Neuronal stem cell (in vitro differentiated cells): ENCODE measurements around the gene ARHGAP28. TPM values are rescaled to one million over a fixed set of nuclear protein-coding genes. Genes with fewer than 3 reads are reported as not detected.

Experiments
- DNase-seq: peaks from one replicate; pipeline ENCODE4 v3.0.0-alpha.2; 2013; ENCODE audit warnings: low spot score
- H2AFZ ChIP-seq: one replicate; pipeline ENCODE4 v1.6.1; 2013; ENCODE audit warnings: mild to moderate bottlenecking, low read length, inconsistent platforms
- H2AK5ac ChIP-seq: 2 replicates; pipeline ENCODE4 v1.6.1; 2013; ENCODE audit warnings: low read depth, mild to moderate bottlenecking, inconsistent platforms, low read length, moderate library complexity, mixed read lengths
- H2BK120ac ChIP-seq: 2 replicates; pipeline ENCODE4 v1.6.1; 2013; ENCODE audit warnings: low read depth, mild to moderate bottlenecking, inconsistent platforms, low read length, moderate library complexity, mixed read lengths
- H2BK12ac ChIP-seq: one replicate; pipeline ENCODE4 v1.6.1; 2013; ENCODE audit warnings: low read length, inconsistent platforms
- H2BK15ac ChIP-seq: 2 replicates; pipeline ENCODE4 v1.6.1; 2013; ENCODE audit warnings: mild to moderate bottlenecking, low read length, inconsistent platforms, mixed read lengths
- H2BK5ac ChIP-seq: one replicate; pipeline ENCODE4 v1.6.1; 2013; ENCODE audit warnings: inconsistent platforms, mild to moderate bottlenecking, low read length, moderate library complexity
- H3K14ac ChIP-seq: one replicate; pipeline ENCODE4 v1.6.1; 2013; ENCODE audit warnings: low read length, inconsistent platforms
- H3K18ac ChIP-seq: 2 replicates; pipeline ENCODE4 v1.6.1; 2013; ENCODE audit warnings: low read length, inconsistent platforms
- H3K23ac ChIP-seq: 2 replicates; pipeline ENCODE4 v1.6.1; 2013; ENCODE audit warnings: low read depth, mild to moderate bottlenecking, mixed read lengths, low read length, inconsistent platforms; ENCODE audit not compliant: poor library complexity
- H3K27ac ChIP-seq: replicated peaks from 3 replicates; pipeline ENCODE4 v1.5.1; 2013; ENCODE audit warnings: low read length, inconsistent platforms
- H3K27me3 ChIP-seq, 3 experiments: 2 replicates each; pipeline ENCODE4 v1.6.1; 2013; ENCODE audit warnings: low read length in 3 of 3, mild to moderate bottlenecking in 2 of 3, inconsistent platforms in 1 of 3, low read depth in 1 of 3, mixed read lengths in 1 of 3, moderate library complexity in 1 of 3; ENCODE audit not compliant: control insufficient read depth in 3 of 3, insufficient read depth in 3 of 3
- H3K36me3 ChIP-seq, 2 donors: replicated peaks in 1 of 2; 2 replicates each; pipeline ENCODE4 v1.6.1; 2013; ENCODE audit warnings: low read length in 2 of 2; ENCODE audit not compliant: control insufficient read depth in 2 of 2, insufficient read depth in 2 of 2
- H3K4ac ChIP-seq: 2 replicates; pipeline ENCODE4 v1.6.1; 2013; ENCODE audit warnings: inconsistent platforms, mild to moderate bottlenecking, low read length, moderate library complexity
- H3K4me1 ChIP-seq, 2 donors: 1 replicate in 1 of 2; 2 replicates in 1 of 2; pipeline ENCODE4 v1.6.1; 2013; ENCODE audit warnings: low read length in 2 of 2, low read depth in 1 of 2; ENCODE audit not compliant: control insufficient read depth in 2 of 2, insufficient read depth in 1 of 2
- H3K4me2 ChIP-seq: one replicate; pipeline ENCODE4 v1.6.1; 2013; ENCODE audit warnings: mild to moderate bottlenecking, low read length, inconsistent platforms; ENCODE audit not compliant: insufficient read depth, poor library complexity, severe bottlenecking
- H3K4me3 ChIP-seq, 2 donors: 2 replicates each; pipeline ENCODE4 v1.5.1; 2013; ENCODE audit warnings: low read length in 2 of 2, mild to moderate bottlenecking in 2 of 2, inconsistent platforms in 1 of 2, moderate library complexity in 1 of 2
- H3K79me1 ChIP-seq: one replicate; pipeline ENCODE4 v1.6.1; 2013; ENCODE audit warnings: low read depth, mild to moderate bottlenecking, inconsistent platforms, low read length, moderate library complexity
- H3K9ac ChIP-seq: one replicate; pipeline ENCODE4 v1.6.1; 2013; ENCODE audit warnings: mild to moderate bottlenecking, low read depth, low read length, inconsistent platforms; ENCODE audit not compliant: poor library complexity
- H3K9me3 ChIP-seq, 2 donors: replicated peaks in 1 of 2; 2 replicates each; pipeline versions ENCODE3 to v1.6.1; 2013; ENCODE audit warnings: low read length in 2 of 2, mild to moderate bottlenecking in 2 of 2, inconsistent platforms in 1 of 2, low read depth in 1 of 2, mixed read lengths in 1 of 2, moderate library complexity in 1 of 2; ENCODE audit not compliant: control insufficient read depth in 2 of 2, insufficient read depth in 1 of 2
- H4K8ac ChIP-seq: one replicate; pipeline ENCODE4 v1.6.1; 2013; ENCODE audit warnings: low read depth, mild to moderate bottlenecking, inconsistent platforms, low read length, moderate library complexity
- H4K91ac ChIP-seq: one replicate; pipeline ENCODE4 v1.6.1; 2013; ENCODE audit warnings: low read length, low read depth, mild to moderate bottlenecking, inconsistent platforms; ENCODE audit not compliant: poor library complexity
- WGBS, 2 donors: extraction: QIAGEN DNeasy Blood & Tissue Kit; methylation state at CpG; one replicate each; pipeline ENCODE4 v1.1.7; 2013; ENCODE audit warnings: missing lambda C conversion rate in 2 of 2, mixed read lengths in 1 of 2; ENCODE audit not compliant: insufficient read length in 2 of 2, insufficient replicate concordance in 1 of 2; ENCODE audit errors: extremely low coverage in 2 of 2; 5-methylcytosine and 5-hydroxymethylcytosine counted together
- polyA plus RNA-seq, 2 experiments: library from polyadenylated mRNA; stranded (reverse); fragments of 200-250 nt; gene quantifications; one replicate each; pipeline ENCODE4 v1.2.3, GENCODE V29; 2013

ARHGAP28 gene
- polyA plus RNA-seq (2013, experiment 1 of 2), result 9.8 TPM
- polyA plus RNA-seq (2013, experiment 2 of 2), result 10.7 TPM

- WGBS, 2 donors, result no CpG with 5 or more reads among the region's 96 CpGs
- Histone ChIP-seq H2BK120ac (peak within 1 kb of the TSS; percentile 82), H2AFZ (peak within 1 kb of the TSS; percentile 82), H3K4me1 (peaks cover 9 to 11% of the 10 kb centered on the region in 2 donors), H3K23ac (peak within 1 kb of the TSS; percentile 97), H3K27ac (peak within 1 kb of the TSS; percentile 97), H3K9me3 (no peaks in the 10 kb centered on the region), H3K4me3 (peak within 1 kb of the TSS; percentile 54 to 85), H3K18ac (peak within 1 kb of the TSS; percentile 93), H3K9ac (peak within 1 kb of the TSS; percentile 91), H4K91ac (no peak within 1 kb of the TSS), H3K36me3 (no peaks in the 10 kb centered on the region), H2AK5ac (no peak within 1 kb of the TSS), H3K4ac (peak within 1 kb of the TSS; percentile 57), H4K8ac (no peak within 1 kb of the TSS), H2BK15ac (no peak within 1 kb of the TSS), H2BK5ac (peak within 1 kb of the TSS; percentile 70), H3K27me3 (no peaks in the 10 kb centered on the region), H2BK12ac (peak within 1 kb of the TSS; percentile 79), H3K4me2 (peak within 1 kb of the TSS; percentile 57), H3K14ac (peak within 1 kb of the TSS; percentile 92), H3K79me1 (no peaks in the 10 kb centered on the region)
- peak; percentile 89 for DNase-seq
Observed at GRCh38 chr18:6729247-6730091, at the start of gene ARHGAP28. Gene ARHGAP28 (plus strand): TSS chr18:6729716. CDS start chr18:6729822, 106 bp downstream.

GRCh38 chr18:6681331-6681875 is 48.1 kb upstream of the ARHGAP28 start:
- Histone ChIP-seq H3K23ac (no peak overlapping the region), H2BK12ac (no peak overlapping the region), H3K4me1 (no peaks in the 10 kb centered on the region), H2BK120ac (no peak overlapping the region), H2AFZ (no peak overlapping the region), H2AK5ac (no peak overlapping the region), H3K14ac (no peak overlapping the region), H3K4me2 (no peak overlapping the region), H3K27me3 (no peaks in the 10 kb centered on the region), H3K4ac (no peak overlapping the region), H2BK15ac (no peak overlapping the region), H4K91ac (no peak overlapping the region), H3K79me1 (no peaks in the 10 kb centered on the region), H4K8ac (no peak overlapping the region), H3K18ac (no peak overlapping the region), H3K36me3 (no peaks in the 10 kb centered on the region), H3K9ac (no peak overlapping the region), H2BK5ac (no peak overlapping the region), H3K27ac (no peak overlapping the region), H3K4me3 (no peak overlapping the region), H3K9me3 (peaks cover 0 to 1% of the 10 kb centered on the region in 2 donors)
- no CpG with 5 or more reads among the region's 1 CpG for WGBS, 2 donors
- DNase-seq, result no peak

GRCh38 chr18:6682437-6683111 is 46.9 kb upstream of the ARHGAP28 start:
- H2AFZ ChIP-seq, result no peak overlapping the region
- no peak for DNase-seq
- no peak overlapping the region for H2AK5ac ChIP-seq
- peak overlapping the region; percentile 77 for H3K18ac ChIP-seq
- WGBS, 2 donors, result no CpG with 5 or more reads among the region's 14 CpGs
- H3K4me2 ChIP-seq, result no peak overlapping the region
- peaks cover 0 to 1% of the 10 kb centered on the region in 2 donors for H3K9me3 ChIP-seq
- H3K27me3 ChIP-seq, result no peaks in the 10 kb centered on the region
- no peak overlapping the region for H3K27ac ChIP-seq
- H2BK5ac ChIP-seq, result peak overlapping the region; percentile 44
- no peak overlapping the region for H3K4ac ChIP-seq
- no peak overlapping the region for H4K8ac ChIP-seq
- H2BK120ac ChIP-seq, result no peak overlapping the region
- no peaks in the 10 kb centered on the region for H3K79me1 ChIP-seq
- H2BK15ac ChIP-seq, result no peak overlapping the region
- H3K4me1 ChIP-seq, result no peaks in the 10 kb centered on the region
- no peak overlapping the region for H4K91ac ChIP-seq
- H3K23ac ChIP-seq, result no peak overlapping the region
- H2BK12ac ChIP-seq, result no peak overlapping the region
- H3K36me3 ChIP-seq, result no peaks in the 10 kb centered on the region
- no peak overlapping the region for H3K9ac ChIP-seq
- H3K4me3 ChIP-seq, result no peak overlapping the region
- no peak overlapping the region for H3K14ac ChIP-seq
